BE2C (cell line): ENCODE measurements around the gene FOXO6.
A peak's percentile ranks its signal among the peaks of the same experiment; 100 is the strongest.

ENCODE experiments used
- DNase-seq: peaks from one replicate; pipeline ENCODE4 v3.0.0-alpha.2; 2020
- H3K27me3 ChIP-seq: fragments of 250-450 bp; sonication (Bioruptor Pico); 2 replicates; pipeline ENCODE4 v1.5.1; 2020; ENCODE audit warnings: mild to moderate bottlenecking
- H3K36me3 ChIP-seq: fragments of 250-450 bp; sonication (Bioruptor Pico); 2 replicates; pipeline ENCODE4 v1.5.1; 2020; ENCODE audit warnings: mild to moderate bottlenecking
- H3K4me1 ChIP-seq: fragments of 250-450 bp; sonication (Bioruptor Pico); 2 replicates; pipeline ENCODE4 v1.5.1; 2020
- H3K4me3 ChIP-seq: 2 replicates; pipeline ENCODE4 v1.5.1; 2011; ENCODE audit warnings: low read depth, low read length
- H3K9me3 ChIP-seq: fragments of 250-450 bp; sonication (Bioruptor Pico); 2 replicates; pipeline ENCODE4 v1.5.1; 2020
- TF ChIP-seq, protein P1 (sequence below): IDR thresholded peaks from 2 replicates; pipeline ENCODE4 v1.5.1; 2012; ENCODE audit warnings: mild to moderate bottlenecking, low read depth, low read length

Gene FOXO6

DNA sequence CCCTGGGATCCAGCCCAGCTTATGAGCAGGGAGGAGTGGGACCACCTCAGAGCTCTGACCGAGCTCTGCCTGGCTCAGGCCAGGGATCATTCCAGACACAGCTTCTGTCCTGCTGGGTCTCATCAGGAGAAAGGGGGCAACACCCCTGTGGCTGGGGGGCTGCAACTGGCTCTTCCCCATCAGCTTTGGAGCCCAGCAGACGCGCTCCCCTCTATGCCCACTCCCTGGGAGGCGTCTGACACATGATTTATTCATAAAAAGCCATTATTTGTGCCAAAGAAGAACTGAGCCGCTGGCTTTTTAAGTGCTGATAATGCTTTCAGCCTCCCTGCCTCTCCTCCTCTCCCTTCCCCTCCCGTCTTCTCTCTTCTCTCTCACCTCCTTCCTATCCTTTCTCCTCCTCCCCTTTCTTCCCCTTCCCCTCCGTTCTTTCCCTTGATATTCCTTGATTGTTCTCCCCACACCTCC is 25.0 kb downstream of the FOXO6 start:
- Histone ChIP-seq H3K9me3 (no peaks in the 10 kb centered on the region), H3K27me3 (no peaks in the 10 kb centered on the region)

DNA sequence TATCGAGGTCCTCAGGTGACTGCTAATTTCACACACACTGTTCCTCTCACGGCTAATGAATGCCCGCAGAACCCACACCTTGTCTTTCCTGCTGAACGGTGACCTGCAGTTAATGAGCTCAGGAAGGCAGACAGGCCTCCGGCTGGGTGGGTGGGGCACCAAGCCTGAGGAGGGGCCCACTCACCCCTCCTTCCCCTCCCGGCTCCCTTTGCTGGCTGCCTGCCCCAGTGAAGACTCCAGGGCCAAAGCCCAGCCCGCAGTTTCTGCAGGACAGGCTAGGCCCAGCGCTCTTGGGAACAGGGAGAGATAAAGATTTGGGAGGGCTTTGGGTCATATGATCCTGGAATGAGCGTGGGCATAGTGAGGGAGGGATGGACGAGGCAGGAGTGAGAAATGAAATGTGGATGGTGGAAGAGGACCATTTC is 26.4 kb downstream of the FOXO6 start:
- Histone ChIP-seq H3K4me3 (no peak overlapping the region), H3K4me1 (no peaks in the 10 kb centered on the region; the same call in 1 of the 2 replicates), H3K36me3 (no peaks in the 10 kb centered on the region), H3K9me3 (no peaks in the 10 kb centered on the region), H3K27me3 (no peaks in the 10 kb centered on the region)
- TF ChIP-seq, protein P1, sequence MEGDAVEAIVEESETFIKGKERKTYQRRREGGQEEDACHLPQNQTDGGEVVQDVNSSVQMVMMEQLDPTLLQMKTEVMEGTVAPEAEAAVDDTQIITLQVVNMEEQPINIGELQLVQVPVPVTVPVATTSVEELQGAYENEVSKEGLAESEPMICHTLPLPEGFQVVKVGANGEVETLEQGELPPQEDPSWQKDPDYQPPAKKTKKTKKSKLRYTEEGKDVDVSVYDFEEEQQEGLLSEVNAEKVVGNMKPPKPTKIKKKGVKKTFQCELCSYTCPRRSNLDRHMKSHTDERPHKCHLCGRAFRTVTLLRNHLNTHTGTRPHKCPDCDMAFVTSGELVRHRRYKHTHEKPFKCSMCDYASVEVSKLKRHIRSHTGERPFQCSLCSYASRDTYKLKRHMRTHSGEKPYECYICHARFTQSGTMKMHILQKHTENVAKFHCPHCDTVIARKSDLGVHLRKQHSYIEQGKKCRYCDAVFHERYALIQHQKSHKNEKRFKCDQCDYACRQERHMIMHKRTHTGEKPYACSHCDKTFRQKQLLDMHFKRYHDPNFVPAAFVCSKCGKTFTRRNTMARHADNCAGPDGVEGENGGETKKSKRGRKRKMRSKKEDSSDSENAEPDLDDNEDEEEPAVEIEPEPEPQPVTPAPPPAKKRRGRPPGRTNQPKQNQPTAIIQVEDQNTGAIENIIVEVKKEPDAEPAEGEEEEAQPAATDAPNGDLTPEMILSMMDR: no peak
- peak; percentile 66 for DNase-seq

More for the DNA sequence above, 25.0 kb downstream of the FOXO6 start:
- DNase-seq: no peak
- Histone ChIP-seq H3K4me3 (no peak overlapping the region), H3K4me1 (no peaks in the 10 kb centered on the region; the same call in 1 of the 2 replicates), H3K36me3 (no peaks in the 10 kb centered on the region)
- TF ChIP-seq, protein P1: no peak

DNA sequence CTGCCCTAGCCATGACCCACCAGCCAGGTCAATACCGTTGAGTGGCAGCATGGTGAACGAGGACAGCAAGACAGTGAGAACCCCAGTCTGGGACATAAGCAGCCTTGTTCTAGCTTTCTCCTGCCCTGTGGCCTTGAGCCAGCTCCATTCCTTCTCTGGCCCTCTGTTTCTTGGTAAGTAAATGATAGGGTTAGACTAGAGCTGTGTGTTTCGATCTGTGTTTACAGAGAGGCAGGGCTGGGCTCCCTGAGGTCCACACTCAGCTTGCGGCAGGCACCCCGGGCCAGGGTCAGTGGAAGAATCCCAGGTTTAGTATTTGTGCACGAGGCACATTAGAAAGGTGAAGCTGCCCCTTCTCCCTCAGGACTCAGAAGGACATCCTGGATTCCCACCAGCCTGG is 27.3 kb downstream of the FOXO6 start:
- DNase-seq: no peak
- no peaks in the 10 kb centered on the region for H3K36me3 ChIP-seq
- no peak overlapping the region for H3K4me3 ChIP-seq
- H3K4me1 ChIP-seq: no peaks in the 10 kb centered on the region; the same call in 1 of the 2 replicates
- H3K9me3 ChIP-seq: no peaks in the 10 kb centered on the region
- TF ChIP-seq, protein P1: no peak
- no peaks in the 10 kb centered on the region for H3K27me3 ChIP-seq

DNA sequence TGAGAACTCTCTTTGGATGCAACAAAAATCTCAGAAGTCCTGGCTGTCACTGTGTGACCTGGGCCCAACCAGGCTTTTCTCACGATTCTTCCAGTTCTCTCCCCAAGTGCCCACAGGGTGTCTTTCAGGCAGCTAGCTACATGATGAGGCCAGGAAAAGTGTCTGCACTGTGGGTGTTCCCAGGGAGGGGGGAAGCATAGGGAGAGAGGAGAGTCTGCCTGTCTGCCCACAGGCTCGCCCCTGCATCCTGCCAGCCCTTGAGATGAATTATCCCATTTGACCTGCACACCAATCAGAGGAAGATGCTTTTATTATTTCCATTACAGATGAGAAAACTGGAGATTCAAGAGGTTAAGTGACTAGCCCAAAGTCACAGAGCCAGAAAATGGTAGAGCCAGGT is 27.8 kb downstream of the FOXO6 start:
- Histone ChIP-seq H3K4me1 (no peaks in the 10 kb centered on the region; the same call in 1 of the 2 replicates), H3K27me3 (no peaks in the 10 kb centered on the region), H3K36me3 (no peaks in the 10 kb centered on the region), H3K9me3 (no peaks in the 10 kb centered on the region), H3K4me3 (no peak overlapping the region)
- TF ChIP-seq, protein P1: no peak
- no peak for DNase-seq

DNA sequence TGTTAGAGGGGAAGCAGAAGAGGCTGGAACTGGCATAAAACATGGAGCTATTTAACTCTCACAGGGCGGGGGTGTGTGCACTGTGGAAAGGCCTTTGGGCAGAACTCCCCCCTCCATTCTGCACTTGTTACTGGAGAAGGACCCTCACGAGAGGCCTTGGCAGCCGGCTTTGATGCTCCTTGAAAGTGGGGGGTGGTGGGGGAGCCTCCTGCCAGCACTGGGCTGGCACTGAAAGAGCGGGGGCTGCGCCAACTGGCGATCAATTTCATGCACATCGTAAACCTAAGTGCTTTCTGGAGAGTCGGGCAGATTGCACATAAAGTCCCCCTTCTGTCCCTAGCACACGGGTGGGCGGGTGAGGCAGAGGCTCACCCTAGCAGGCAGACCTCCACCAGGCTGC is 28.9 kb downstream of the FOXO6 start:
- Histone ChIP-seq H3K4me3 (no peak overlapping the region), H3K4me1 (peaks cover 5% of the 10 kb centered on the region), H3K27me3 (no peaks in the 10 kb centered on the region), H3K9me3 (no peaks in the 10 kb centered on the region), H3K36me3 (no peaks in the 10 kb centered on the region)
- DNase-seq: no peak
- TF ChIP-seq, protein P1: no peak

DNA sequence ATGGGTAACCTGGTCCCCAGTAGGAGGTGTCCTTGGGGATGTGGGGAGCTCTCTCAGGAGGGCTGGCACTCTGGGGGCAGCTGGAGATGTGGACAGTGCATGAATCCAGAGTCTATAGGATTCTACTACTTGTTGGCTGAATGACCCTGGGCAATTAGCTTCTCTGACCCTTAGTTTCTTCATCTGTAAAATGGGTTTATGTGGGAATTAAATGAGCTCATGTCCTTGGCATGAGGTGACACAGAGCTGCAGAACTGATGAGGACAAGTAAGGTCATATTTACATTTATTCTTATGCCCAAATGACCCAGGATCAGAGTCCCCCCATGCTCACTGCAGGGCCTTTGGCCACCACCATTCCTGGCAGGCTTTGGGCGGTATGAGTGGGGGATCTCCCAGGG is 29.3 kb downstream of the FOXO6 start:
- DNase-seq: no peak
- Histone ChIP-seq H3K9me3 (no peaks in the 10 kb centered on the region), H3K36me3 (no peaks in the 10 kb centered on the region), H3K27me3 (no peaks in the 10 kb centered on the region), H3K4me1 (peaks cover 6% of the 10 kb centered on the region), H3K4me3 (no peak overlapping the region)
- TF ChIP-seq, protein P1: no peak
